Measurements from ENCODE around the gene LRRC34.

LRRC34 gene

DNA sequence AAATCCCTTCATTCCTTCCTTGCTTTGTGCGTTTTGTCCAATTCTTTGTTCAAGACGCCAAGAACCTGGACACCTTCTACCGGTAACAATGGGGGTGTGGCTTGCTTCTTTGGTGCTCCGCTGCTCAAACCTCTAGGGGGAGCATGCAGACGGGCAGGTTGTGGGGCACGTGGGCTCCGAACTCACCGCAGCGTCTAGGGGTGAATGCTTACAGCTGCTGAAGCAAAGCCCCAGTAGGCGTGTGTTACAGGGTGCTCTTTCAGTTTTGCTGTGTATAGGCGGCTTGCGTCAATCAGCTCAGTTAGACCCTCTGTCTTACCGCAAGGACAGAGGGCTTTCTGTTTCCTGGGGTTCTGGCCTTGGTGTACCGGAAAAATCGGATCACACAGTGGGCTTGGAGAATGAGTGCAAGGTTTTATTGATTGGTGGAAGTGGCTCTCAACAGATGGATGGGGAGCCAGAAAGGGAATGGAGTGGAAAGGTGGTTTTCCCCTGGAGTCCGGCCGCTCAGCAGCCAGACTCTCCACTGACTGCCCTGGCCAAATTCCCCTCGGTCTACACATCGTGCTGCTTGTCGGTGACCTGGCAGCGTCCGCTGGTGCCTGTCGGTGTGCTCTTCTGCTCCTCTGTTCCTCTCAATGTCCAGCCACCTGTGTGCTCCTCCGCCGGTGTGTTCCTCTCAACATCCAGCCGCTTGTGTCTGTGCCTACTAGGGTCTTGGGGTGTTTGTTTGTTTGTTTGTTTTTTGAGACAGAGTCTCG is 1.2 kb upstream of the LRRC34 start:
- DNase-seq (ENCODE audit: low read depth): no peak

DNA sequence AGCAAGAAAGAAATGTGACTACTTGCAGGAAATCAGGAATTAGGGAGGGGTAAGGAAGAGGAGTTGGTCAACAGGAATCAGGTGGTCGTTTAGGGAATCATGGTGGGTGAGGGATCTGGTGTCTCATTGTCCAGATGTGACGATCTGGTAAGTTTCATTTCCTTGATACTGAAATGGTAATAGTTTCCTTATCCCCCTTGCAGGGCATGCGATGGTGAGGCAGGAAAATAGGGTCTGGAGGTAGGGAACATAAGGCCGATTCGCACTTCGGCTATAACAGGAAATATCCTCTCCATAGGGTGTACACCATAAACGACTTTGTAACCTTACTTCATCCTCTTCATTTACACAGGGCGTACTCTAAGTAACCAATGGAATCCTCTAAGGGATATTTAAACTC is 574 bp upstream of the LRRC34 start:
- DNase-seq (ENCODE audit: low read depth): no peak

DNA sequence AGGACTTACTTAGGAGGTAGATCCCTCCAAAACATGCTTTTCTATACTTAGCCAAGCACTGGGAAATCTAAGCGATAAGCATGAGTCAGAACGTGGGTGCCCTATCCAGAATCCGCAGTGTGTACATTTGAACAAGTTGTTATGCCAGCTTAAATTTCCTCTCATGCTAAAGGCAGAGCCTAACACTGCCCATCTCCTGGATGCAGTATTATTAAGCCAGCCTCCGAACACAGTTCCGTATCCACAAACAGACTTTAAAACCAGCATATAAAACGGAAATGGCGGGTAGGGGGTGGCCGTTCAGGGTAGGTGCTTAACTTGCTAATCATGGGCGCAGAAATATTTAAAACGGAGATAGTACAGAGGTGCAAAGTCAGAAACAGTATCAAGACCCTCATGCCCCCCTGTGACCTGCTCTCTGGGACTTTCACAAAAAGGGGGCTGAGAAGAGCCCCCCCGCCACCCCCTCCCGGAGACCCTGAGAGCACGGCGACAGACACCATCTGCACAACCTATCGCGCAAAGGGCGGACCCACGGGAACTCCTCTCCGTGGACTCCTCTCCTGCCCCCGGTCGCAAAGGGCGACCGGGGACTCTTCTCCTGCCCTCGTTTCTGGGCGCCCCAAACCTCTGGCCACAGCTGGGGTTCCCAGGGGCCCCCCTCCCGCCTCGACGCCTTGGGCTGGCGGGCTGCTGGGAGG is 923 bp downstream of the LRRC34 start:
- peak; percentile 28 for DNase-seq (ENCODE audit: low read depth)

DNA sequence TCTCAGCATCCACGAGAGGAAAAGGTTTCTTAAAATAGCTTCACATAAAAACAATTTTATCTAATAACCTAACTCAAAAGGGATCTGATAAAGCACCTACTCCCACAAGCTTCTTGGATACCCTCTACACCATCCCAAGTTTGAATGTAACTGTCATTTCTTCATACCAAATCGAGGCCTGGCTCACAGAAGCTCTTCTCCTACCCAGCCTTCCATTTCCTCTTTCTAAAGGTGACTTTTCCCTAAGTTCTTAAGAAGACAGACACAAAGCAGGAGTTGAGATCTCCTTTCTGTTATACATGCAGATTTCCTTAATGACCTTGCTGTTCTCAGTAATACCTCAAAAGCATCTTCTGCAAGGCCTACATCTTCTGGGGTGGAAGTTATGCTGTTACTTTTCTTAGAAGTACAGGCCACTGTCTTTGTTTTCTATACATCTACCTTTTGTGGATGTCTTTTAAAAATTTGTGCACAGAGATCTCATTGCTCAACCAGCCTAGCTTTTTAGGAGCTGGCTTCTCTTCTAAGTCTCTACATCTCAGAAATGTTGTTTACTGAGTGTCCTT is 3.4 kb downstream of the LRRC34 start:
- no peak for DNase-seq (ENCODE audit: low read depth)

DNA sequence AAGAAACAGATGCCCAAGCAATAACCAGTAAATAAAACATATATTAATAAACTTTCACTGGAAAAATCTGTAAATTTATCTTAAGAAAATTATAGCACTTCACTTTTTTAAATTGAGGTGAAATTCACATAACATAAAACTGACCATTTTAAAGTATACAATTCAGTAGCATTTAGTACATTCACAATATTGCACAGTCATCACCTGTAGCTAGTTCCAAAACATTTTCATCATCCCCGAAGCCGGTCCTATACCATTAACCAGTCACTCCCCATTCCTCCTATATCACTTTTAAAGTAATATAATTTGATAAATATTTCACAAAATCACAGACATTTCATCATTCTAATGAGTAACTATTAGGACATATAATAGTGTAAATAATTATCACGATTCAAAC is 8.0 kb downstream of the LRRC34 start:
- no peak for DNase-seq (ENCODE audit: low read depth)

DNA sequence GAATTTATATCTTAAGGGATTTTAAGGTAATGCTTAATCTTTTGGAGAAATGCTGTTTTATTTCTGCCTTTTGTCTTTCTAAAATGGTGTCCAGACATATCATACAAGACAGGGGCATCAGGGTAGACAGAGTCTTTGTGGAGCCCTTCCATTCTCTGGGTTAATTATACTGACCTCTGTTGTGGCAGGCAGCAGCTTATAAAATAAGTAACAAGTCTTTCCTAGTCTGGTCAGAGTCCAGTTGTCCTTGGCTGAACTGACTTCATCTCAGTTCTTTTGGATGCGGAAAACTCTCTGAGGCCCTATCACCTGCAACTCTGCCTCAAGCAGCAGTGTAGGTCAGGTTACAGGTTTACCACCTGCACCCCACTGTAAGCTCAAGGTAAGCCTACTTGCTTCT is 20.3 kb downstream of the LRRC34 start:
- no peak for DNase-seq (ENCODE audit: low read depth)

DNA sequence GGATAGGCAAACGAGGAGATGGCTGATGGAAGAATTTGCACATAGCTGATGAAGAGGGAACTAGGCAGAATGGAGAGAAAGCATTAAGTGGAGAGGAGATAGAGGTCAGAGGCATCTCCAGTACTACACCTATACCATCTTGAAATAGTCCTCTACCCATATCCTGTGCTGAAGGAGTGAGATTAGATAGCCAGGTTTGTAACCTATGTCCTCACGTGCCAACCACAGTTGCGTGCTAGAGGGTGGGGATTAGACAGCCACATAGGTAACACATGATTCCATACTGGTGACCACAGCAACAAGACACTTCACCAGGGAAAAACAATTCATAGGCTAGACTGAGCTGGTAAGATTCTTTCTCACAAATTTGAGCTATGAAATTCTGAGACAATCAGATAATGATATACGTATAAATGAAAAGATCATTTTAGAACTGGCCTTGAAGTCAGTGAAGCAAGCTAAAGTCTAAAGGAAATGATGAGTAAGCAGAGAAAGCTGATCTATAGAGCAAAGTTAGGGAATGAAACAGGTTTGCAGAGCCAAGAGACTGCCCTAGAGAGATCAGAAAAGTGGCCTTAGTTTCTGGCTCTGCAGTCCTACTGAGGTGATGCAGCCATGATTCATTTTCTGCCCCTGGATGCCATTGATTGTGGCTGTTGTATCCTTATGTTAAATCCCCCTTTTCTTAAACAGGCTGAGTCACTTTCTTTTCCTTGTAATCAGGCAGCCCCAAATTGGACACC is 21.8 kb downstream of the LRRC34 start:
- DNase-seq (ENCODE audit: low read depth): no peak

DNA sequence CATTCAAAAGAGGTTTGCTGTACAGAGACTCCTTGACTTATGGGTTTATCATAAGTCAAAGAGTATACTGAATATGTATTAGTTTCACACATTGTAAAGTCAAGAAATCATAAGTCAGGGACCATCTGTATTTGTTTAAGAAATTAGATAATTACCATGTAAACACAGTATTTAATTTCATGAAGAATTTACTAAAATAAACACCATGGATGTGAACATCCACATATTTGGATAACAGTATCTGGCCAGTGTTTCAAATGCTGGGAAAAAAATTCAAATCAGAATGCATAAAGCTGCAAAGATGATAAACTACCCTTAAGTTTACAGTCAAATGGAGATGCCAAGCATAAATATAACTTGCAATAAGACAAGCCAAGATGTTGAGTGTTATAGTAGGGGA is 22.5 kb downstream of the LRRC34 start:
- no peak for DNase-seq (ENCODE audit: low read depth)

DNA sequence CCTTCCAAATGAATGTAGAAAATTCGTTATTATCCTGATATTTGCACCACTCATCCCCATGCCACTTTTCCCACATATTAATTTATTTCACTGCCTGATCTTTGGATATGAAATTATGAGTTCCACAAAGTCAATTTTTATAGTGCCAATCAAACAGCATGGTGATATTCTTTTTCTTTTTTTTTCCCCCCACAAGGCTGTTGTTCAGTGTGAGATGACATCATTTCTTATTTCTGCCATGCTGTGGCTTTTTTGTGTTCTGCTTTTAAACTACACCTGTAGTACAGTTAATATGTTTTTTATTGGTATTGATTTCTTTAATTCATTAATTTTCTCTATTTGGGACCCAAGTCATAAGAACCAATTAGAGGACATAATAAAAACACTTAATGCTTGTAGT is 24.9 kb downstream of the LRRC34 start:
- no peak for DNase-seq (ENCODE audit: low read depth)

DNA sequence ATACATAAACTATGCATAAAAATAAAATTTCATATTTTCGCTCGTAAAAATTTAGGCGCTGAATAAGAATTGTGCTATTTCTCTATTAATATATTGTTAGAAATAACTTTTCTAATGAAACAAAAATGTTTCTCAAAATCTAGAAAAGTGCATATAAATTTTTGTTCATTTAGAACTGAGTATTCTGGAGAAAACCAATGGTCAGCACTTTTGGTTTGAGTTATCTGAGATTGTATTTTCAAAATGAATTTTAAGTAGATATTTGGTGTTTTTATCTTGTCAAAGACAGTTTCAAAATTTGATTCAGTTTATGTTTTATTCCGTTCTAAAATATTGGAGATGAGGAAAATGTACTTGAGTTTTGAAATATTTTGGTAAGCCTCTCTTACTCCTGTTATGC is 25.6 kb downstream of the LRRC34 start:
- DNase-seq (ENCODE audit: low read depth): no peak

DNA sequence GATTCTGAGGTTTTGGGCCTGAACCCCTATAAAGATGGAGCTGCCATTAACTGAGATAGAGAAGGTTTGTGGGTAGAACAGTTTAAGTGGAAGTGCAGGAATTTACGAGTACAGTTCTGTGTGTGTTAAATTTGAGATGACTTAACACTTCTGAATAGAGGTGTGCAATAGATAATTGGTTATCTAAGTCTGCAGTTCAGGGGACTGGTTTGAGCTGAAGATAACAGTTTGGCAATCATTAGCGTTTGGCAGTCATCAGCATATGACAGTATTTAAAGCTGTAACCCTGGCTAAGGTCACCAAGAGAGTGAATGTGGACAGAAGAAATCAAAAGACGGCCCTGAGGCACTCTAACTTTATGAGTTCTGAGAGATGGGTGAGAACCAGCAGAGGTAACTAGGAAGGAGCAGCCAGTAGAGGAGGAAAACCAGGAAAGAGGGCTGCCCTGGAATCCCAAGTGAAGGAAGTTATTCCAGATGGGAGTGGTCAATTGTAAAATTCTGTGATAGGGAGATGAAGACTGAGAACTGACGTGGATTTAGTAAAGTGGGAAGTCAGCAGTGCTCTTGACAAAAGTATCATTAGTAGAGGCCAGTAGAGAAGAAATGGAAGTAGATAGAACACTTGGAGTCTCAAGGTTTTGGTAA is 31.4 kb downstream of the LRRC34 start:
- DNase-seq (ENCODE audit: low read depth): no peak

DNA sequence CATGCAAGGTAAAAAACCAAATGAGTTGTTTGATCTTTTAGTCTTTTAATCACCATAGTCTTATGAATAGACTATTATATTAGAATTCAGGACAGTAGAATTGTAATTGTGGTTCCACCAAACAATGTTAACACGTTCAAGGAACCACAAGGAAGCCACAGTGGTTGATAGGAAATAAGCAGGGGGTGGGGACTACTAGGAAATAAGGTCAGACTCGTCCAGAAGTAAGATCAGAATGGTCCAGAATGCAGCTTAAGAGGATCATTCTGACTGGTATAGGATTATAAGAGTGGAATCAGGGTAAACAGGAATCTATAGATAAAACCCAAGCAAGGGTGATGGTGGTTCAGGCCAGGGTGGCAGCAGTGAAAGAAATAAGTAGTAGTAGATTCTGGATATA is 32.0 kb downstream of the LRRC34 start:
- no peak for DNase-seq (ENCODE audit: low read depth)

DNA sequence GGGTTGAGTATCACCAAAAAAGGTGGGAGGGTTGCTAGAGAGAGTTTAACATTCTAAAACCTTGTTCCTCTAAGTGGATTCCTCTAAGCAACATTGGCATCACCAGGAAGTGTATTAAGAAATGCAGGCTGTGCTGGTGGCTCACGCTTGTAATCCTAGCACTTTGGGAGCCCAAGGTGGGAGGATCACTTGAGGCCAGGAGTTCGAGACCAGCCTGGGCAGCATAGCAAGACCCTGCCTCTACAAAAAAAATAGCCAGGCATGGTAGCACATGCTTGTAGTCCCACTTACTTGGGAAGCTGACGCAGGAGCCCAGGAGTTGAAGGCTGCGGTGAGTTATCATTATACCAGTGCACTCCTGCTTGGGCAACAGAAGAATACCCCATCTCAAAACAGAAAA is 34.9 kb downstream of the LRRC34 start:
- DNase-seq (ENCODE audit: low read depth): no peak

DNA sequence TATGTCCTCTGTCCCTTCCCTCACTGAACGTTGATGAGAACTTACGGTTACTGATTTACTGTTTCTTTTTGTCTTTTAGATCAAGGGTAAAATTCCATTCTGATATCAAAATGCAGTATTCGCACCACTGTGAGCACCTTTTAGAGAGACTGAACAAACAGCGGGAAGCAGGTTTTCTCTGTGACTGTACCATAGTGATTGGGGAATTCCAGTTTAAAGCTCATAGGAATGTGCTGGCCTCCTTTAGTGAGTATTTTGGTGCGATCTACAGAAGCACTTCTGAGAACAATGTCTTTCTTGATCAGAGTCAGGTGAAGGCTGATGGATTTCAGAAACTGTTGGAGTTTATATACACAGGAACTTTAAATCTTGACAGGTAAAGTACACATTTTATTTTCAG is 38.5 kb downstream of the LRRC34 start:
- DNase-seq (ENCODE audit: low read depth): no peak

DNA sequence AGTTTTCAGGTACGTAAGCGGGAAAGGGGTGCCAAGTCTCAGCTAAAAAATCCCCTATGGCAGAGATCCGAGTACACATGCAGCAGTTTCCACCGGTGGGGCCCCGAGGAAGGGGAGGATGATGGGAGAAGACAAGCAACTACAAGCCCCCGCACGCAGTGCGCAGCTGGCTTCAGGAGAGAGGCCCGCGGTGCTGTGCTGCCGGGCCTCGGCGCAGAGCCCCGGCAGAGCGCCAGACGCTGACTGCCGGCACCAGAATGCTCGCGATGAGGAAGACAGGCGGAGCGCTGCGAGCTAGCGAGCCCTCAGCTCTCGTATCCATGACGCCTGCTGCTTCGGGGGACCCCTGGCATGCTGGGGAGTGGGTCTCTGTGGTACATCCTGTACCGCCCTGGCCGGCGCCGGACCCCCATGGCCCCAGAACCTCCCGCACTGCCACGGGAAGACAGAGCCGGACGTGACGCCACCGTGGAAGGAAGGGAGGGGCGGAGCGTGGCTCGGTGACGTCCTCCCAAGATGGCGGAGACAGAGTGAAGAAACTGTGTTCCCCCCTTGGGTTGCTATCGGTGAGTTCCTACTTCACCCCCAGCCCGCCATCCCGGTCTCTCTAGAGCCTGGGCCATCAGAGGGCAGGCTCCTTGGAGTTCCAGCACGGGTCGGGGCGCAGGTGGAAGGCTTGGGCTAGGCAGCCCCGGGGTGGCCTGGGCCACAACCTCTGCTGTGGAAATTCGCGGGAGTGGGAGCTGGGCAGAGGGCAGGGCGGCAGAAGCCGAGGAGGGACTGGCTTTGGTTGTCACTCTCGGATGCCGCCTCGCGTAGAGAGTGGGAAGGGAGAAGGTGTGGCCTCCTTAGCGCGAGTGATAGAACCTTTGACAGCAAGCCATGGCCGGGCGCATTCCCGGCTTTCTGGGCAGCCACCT is 39.5 kb downstream of the LRRC34 start, which contains the start of gene MYNN:
MYNN (plus strand) TSS at position 500 of the 920 bp plus-strand sequence. CDS start 900 bp downstream, outside the sequence.
- peak; percentile 76 for DNase-seq (ENCODE audit: low read depth)

DNA sequence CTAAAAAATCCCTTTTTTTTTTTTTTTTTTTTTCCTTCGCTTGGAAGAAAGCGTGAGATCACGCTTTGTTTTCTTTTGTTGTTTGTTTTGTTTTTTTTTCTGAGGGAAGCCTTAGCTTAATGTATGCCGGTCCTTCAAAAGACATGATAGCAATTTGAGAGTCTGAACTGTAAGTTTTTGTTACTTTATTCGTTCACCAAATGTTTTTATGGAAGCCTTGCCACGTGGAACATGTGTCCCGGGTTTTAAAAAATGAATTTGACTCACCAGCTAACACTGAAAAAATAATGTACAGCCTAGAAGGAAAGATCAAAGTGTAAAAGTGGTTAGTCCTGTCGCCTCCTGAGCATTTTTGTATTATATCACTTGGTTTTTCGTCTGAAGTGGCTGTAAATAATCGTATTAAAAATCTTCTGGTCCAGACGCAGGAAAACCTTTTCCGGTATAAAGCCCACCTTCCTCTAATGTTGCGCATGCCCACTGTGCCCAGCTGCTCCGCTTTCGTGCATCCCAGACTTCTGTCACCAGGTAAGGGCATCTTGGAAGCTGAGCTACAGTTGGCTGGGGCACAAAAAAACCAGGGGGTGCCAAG is 40.3 kb downstream of the LRRC34 start:
- DNase-seq (ENCODE audit: low read depth): peak; percentile 59

DNA sequence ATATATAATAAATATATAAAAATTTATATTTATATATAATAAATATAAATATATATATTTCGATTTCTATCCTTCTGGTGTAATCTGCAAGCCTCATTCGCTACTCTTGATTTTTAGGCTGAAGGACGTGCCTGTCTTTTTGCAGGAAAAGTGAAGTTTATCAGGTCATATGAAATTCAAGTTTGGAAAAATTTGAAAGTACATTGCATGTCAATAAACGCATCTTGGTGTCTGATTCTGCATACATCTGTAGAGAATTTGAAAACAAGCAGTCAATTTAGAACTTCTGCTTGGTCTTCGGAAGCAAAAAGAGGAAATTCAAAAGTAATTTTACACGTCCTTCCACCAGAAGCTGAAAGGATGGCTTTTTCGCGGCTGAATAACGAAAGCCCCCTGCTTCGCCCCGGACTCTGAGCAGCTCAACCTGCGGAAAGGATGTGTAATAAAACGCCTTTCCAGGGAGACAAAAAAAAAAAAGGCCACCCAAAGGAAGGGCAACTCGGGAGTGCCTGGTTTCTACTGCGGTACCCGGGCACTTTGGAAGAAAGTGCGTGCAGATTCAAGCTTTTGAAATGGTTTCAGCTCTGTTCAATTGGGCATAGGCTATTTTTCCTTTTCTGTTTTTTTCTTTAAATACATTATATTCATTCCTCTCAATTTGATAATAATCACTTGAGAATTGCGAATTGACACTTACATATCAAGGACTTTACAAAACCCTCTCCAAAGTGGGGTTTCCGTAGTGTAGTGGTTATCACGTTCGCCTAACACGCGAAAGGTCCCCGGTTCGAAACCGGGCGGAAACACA is 41.0 kb downstream of the LRRC34 start:
- peak; percentile 49 for DNase-seq (ENCODE audit: low read depth)

DNA sequence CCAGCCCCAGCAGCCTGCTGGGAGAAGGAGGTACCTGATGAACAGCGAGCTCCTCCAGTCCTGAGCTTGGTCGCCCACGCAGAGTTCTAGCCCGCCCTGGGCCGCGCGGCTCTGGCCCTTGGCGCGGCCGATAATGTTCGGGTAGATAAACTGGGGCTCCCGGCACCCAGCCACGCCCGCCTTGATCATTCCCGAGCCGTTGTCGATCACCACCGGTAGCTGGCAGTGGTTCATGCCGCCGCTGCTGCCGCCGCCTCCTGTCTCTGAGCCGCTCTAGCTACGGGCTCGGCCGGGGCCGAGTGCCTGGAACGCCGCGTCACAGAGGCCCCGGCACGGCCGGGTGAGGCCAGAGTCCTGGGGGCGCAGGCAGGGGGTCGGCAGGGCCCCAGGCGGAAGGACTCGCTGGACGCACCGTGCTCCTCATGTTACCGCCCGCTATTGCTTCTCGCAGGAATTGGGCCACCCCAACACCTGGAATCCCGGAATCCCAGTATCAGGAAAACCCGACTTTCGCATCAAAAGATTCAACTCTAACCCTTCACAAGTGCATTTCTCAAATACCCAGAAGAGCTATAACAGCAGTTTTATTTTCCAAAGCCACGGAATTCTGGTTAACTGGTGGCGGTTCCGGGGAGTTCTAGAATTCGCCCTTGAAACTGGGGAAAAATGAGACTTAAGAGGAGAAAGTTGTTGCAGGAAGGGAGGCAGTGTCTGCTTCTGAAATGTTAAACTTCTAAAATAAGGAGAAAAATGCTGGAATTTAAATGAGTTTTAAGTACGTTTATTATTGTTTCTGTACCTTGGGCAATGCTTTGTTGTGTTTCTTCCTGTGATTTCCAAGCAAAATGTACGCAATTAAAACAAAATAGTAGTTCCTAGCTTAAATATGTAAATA is 43.2 kb downstream of the LRRC34 start, which contains the start of gene ACTRT3:
ACTRT3 (minus strand) TSS at position 275 of the 895 bp plus-strand sequence; CDS start at position 234, 41 bp downstream.
- DNase-seq (ENCODE audit: low read depth): peak; percentile 43
